SU-DHL-6 (cell line): Measurements from ENCODE around the gene MAMSTR.

Experiments used
- CTCF ChIP-seq: fragments of 200-600 bp; sonication (generic); IDR thresholded peaks from one replicate; pipeline ENCODE4 v1.5.1; 2017; ENCODE audit warnings: antibody characterized with exemption, mild to moderate bottlenecking, low read length, moderate library complexity; ENCODE audit not compliant: insufficient read depth, poor library complexity, severe bottlenecking
- EZH2phosphoT487 ChIP-seq: fragments of 200-600 bp; sonication (generic), shearing (Covaris generic); conservative IDR thresholded peaks from 2 replicates; pipeline ENCODE4 v1.6.1; 2018; ENCODE audit warnings: mild to moderate bottlenecking, antibody characterized with exemption, low read length, moderate library complexity, mixed read lengths

- TF ChIP-seq CTCF (no peak), EZH2phosphoT487 (no peak)
These were observed 30.2 kb upstream of the MAMSTR start for GRCh38 chr19:48749571-48750198.
